BJ (cell line): ENCODE results near the gene PAIP1. TPM values are rescaled to one million over a fixed set of nuclear protein-coding genes. Genes with fewer than 3 reads are reported as not detected.
A peak's percentile ranks its signal among the peaks of the same experiment; 100 is the strongest.
"Not testable (repeated sequence)": the region's sequence is repeated elsewhere in the genome, so short reads cannot be mapped to it uniquely, and the experiment has no call there.

ENCODE experiments used
- CTCF ChIA-PET: fragments of 350-600 bp; formaldehyde crosslinking; extraction: SDS; loops from one replicate; lab custom pipeline; 2021; ENCODE audit warnings: antibody characterized with exemption, inconsistent platforms; lab: Yijun Ruan, JAX
- POLR2A ChIA-PET: fragments of 300-600 bp; sonication (Branson Sonifier 250); formaldehyde crosslinking; extraction: SDS; loops from one replicate; lab custom pipeline; 2021; ENCODE audit warnings: antibody characterized with exemption; lab: Charles Lee
- DNase-seq: peaks from one replicate; pipeline ENCODE4 v3.0.0-alpha.2; 2011; ENCODE audit warnings: low read depth
- H3K27me3 ChIP-seq: 2 replicates; pipeline ENCODE4 v1.6.0; 2011; ENCODE audit warnings: low read length; ENCODE audit not compliant: control insufficient read depth, insufficient read depth
- H3K36me3 ChIP-seq: 2 replicates; pipeline ENCODE4 v1.5.1; 2011; ENCODE audit warnings: low read length; ENCODE audit not compliant: control insufficient read depth, insufficient read depth
- H3K4me3 ChIP-seq: 2 replicates; pipeline ENCODE4 v1.5.1; 2011; ENCODE audit warnings: low read depth, mild to moderate bottlenecking, control low read depth, low read length
- polyA plus RNA-seq: library from polyadenylated mRNA; depleted of rRNA; stranded (reverse); fragments of >200 nt; gene quantifications from 2 replicates; pipeline ENCODE4 v1.2.3, GENCODE V29; 2011
- TF ChIP-seq, protein P1 (sequence below): IDR thresholded peaks from 2 replicates; pipeline ENCODE4 v1.5.1; 2011; ENCODE audit warnings: low read depth, mild to moderate bottlenecking, control low read depth, inconsistent platforms, low read length, moderate library complexity; ENCODE audit not compliant: insufficient read depth

Gene PAIP1
- polyA plus RNA-seq, 1 experiment: 71.8 TPM

DNA sequence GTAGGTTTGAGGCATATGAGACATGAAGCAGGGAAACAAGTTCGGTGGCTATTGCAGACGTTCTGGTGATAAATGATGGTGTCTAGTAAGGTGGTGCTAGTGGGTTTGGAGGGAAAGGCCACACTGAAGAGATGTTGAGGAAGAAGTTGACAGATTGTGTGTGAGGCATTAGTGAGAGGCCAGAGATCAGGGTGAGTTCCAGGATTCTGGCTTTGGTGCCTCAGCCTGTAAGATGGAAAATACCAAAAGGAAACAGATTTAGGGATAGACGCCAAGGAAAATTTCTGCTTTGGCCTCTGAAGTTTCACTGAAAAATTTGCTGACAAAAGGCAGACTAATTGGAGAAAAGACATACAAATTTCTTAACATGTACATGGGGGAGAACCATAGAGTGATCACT lies 6.4 kb upstream of the PAIP1 start:
- no peak for DNase-seq
- ChIA-PET CTCF (no interaction called here), POLR2A (no interaction called here)
- no peaks in the 10 kb centered on the region for H3K36me3 ChIP-seq
- H3K27me3 ChIP-seq: no peaks in the 10 kb centered on the region
- TF ChIP-seq, protein P1, sequence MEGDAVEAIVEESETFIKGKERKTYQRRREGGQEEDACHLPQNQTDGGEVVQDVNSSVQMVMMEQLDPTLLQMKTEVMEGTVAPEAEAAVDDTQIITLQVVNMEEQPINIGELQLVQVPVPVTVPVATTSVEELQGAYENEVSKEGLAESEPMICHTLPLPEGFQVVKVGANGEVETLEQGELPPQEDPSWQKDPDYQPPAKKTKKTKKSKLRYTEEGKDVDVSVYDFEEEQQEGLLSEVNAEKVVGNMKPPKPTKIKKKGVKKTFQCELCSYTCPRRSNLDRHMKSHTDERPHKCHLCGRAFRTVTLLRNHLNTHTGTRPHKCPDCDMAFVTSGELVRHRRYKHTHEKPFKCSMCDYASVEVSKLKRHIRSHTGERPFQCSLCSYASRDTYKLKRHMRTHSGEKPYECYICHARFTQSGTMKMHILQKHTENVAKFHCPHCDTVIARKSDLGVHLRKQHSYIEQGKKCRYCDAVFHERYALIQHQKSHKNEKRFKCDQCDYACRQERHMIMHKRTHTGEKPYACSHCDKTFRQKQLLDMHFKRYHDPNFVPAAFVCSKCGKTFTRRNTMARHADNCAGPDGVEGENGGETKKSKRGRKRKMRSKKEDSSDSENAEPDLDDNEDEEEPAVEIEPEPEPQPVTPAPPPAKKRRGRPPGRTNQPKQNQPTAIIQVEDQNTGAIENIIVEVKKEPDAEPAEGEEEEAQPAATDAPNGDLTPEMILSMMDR: no peak
- H3K4me3 ChIP-seq: no peak overlapping the region

DNA sequence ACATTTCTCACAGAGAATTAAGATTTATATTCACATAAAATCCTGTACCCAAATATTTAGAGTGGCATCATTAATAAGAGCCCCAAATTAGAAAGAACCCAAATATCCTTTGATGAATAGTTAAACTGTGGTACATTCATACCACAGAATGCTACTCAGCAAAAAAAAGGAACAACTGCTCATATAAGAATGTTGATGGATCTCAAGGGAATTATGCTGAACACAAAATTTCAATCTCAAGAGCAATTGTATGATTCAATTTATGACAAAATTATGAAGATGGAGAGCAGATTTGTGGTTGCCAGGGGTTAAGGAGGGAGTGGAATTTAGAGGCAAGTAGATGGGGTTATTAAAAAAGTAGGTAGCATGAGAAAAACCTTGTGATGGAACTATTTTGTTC lies 4.5 kb upstream of the PAIP1 start:
- TF ChIP-seq, protein P1: no peak
- DNase-seq: no peak
- CTCF ChIA-PET: no interaction called here

DNA sequence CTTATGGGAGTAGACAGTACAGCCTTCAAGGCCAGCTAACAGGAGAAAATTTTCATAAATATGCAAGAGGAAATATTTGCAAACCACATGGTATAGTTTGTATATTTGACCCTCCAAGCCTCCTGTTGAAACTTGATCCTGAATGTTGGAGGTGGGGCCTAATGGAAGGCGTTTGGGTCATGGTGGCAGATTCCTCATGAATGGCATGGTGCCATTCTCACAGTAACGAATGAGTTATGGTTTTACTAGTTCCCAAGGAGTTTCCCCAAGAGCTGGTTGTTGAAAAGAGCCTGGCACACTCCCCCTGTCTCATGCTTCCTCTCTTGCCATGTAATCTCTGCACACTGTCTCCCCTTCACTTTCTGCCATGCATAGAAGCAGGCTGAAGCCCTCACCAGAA lies 3.3 kb upstream of the PAIP1 start:
- H3K27me3 ChIP-seq: no peaks in the 10 kb centered on the region
- no peak overlapping the region for H3K4me3 ChIP-seq
- CTCF ChIA-PET: interaction anchor here (1.3 kb wide), 1 partner anchor 44 kb away, joined by 3 read pairs; no protein-coding TSS in a partner anchor
- no peaks in the 10 kb centered on the region for H3K36me3 ChIP-seq
- POLR2A ChIA-PET: interaction anchor here (0.6 kb wide), 1 partner anchor 43 kb away, joined by 17 read pairs; the partner anchor contains the start of gene NNT
- DNase-seq: no peak
- TF ChIP-seq, protein P1: no peak

More for the DNA sequence above, 4.5 kb upstream of the PAIP1 start:
- Histone ChIP-seq H3K27me3 (no peaks in the 10 kb centered on the region), H3K4me3 (no peak overlapping the region), H3K36me3 (no peaks in the 10 kb centered on the region)
- POLR2A ChIA-PET: no interaction called here

DNA sequence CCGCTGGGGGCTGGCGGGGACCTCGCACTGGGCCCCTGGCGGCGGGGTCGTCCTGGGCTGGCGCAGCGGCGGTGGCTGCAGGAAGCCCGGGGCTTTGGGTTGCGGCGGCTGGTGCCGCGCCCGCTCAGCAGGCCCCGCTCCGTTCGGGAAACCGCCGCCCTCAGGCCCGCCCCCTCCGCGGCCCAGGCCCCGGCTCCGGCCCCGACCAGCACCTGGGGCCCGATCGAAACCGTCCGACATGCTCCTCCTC lies 345 bp downstream of the PAIP1 start:
- CTCF ChIA-PET: interaction anchor here (1.7 kb wide), 1 partner anchor 32 kb away, joined by 3 read pairs; no protein-coding TSS in a partner anchor
- H3K27me3 ChIP-seq, H3K36me3 ChIP-seq, POLR2A ChIA-PET, DNase-seq: not testable (repeated sequence)
- H3K4me3 ChIP-seq: peak overlapping the region; percentile 89

DNA sequence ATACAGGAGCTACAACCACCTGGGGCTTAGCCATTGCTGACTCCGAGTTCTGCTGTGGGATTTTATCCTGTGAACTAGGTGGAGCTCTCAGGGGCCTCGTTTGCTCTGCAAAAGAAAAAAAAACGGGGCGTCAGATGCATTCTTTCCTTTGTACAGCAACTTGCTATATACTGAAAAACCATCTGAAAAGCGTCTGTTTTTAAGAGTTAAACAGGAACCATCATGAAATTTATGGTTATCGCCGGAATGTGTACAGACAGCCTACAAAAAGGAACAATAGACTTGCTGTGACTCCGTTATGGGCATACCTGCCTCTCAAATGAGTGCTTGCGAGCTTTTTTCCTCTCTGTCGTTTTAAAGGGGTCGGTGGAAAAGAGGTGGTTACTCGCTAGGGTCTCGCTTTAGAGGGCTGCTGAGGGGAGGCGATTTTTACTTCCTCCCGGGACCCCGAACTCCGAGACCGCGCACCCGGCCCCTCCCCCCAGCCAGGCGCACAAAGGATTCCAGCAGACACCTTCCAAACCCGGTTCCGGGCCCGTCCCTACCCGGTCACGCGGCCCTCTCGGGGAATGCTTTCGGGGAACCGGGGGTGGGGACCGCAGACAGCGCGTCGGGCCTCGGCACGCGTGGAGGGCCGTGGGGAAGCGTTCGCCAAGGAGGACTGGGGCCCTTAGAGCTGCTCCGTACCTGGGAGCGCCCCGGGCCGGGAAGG lies 826 bp downstream of the PAIP1 start:
- Histone ChIP-seq H3K36me3 (peaks cover 2% of the 10 kb centered on the region; the same call in 1 of the 2 replicates), H3K27me3 (no peaks in the 10 kb centered on the region), H3K4me3 (peak overlapping the region; percentile 89)
- DNase-seq: no peak
- CTCF ChIA-PET: interaction anchor here (0.6 to 2.4 kb wide), 3 partner anchors 11 to 137 kb away, joined by 3 to 5 read pairs (median 3); no protein-coding TSS in a partner anchor
- TF ChIP-seq, protein P1: 0 out of 2 replicates have a peak, but pooled peaks have one; percentile 9
- POLR2A ChIA-PET: no interaction called here
